Smooth muscle cell (in vitro differentiated cells): Measurements from ENCODE around the gene MYCN. TPM values are rescaled to one million over a fixed set of nuclear protein-coding genes. Genes with fewer than 3 reads are reported as not detected.

ENCODE experiments used
- DNase-seq: peaks from one replicate; lab custom pipeline; 2025; ENCODE audit not compliant: unreplicated experiment; lab: John Stamatoyannopoulos, UW
- H2AFZ ChIP-seq: fragments of 200-600 bp; sonication (generic); 2 replicates; pipeline ENCODE4 v1.6.0; 2016; ENCODE audit warnings: antibody characterized with exemption, low read depth, mild to moderate bottlenecking
- H3F3A ChIP-seq: fragments of 200-600 bp; sonication (generic); 2 replicates; pipeline ENCODE4 v1.6.0; 2017; ENCODE audit warnings: antibody characterized with exemption, low read depth
- H3K27ac ChIP-seq: fragments of 200-600 bp; sonication (generic); 2 replicates; pipeline ENCODE4 v1.5.1; 2016; ENCODE audit warnings: low read depth, mild to moderate bottlenecking
- H3K27me3 ChIP-seq: fragments of 200-600 bp; sonication (generic); 2 replicates; pipeline ENCODE4 v1.6.1; 2016; ENCODE audit warnings: low read depth, mild to moderate bottlenecking
- H3K36me3 ChIP-seq: fragments of 200-600 bp; sonication (generic); 2 replicates; pipeline ENCODE4 v1.5.1; 2016; ENCODE audit warnings: low read depth
- H3K4me1 ChIP-seq: fragments of 200-600 bp; sonication (generic); 2 replicates; pipeline ENCODE4 v1.5.1; 2016; ENCODE audit warnings: low read depth
- H3K4me2 ChIP-seq: fragments of 200-600 bp; sonication (generic); 2 replicates; pipeline ENCODE4 v1.6.0; 2016; ENCODE audit warnings: mild to moderate bottlenecking
- H3K4me3 ChIP-seq: fragments of 200-600 bp; sonication (generic); 2 replicates; pipeline ENCODE4 v1.5.1; 2016; ENCODE audit warnings: mild to moderate bottlenecking
- H3K79me2 ChIP-seq: fragments of 200-600 bp; sonication (generic); 2 replicates; pipeline ENCODE4 v1.6.0; 2016; ENCODE audit warnings: low read depth, mild to moderate bottlenecking
- H3K9ac ChIP-seq: fragments of 200-600 bp; sonication (generic); 2 replicates; pipeline ENCODE4 v1.6.0; 2016; ENCODE audit warnings: low read depth
- H3K9me3 ChIP-seq: fragments of 200-600 bp; sonication (generic); replicated peaks from 2 replicates; pipeline ENCODE4 v1.5.1; 2016; ENCODE audit warnings: low read depth
- H4K20me1 ChIP-seq: fragments of 200-600 bp; sonication (generic); 2 replicates; pipeline ENCODE4 v1.6.0; 2016; ENCODE audit warnings: low read depth
- CTCF ChIP-seq: fragments of 200-600 bp; sonication (generic); IDR thresholded peaks from 2 replicates; pipeline ENCODE4 v1.5.1; 2017; ENCODE audit warnings: borderline replicate concordance, mild to moderate bottlenecking, antibody characterized with exemption; ENCODE audit not compliant: insufficient read depth, poor library complexity, severe bottlenecking
- WGBS: methylation state at CpG from one replicate; pipeline ENCODE4 v1.1.7; 2016; ENCODE audit warnings: low lambda C conversion rate; 5-methylcytosine and 5-hydroxymethylcytosine counted together
- polyA plus RNA-seq: library from polyadenylated mRNA; unstranded; fragments of >200 nt; fragmentation: Nextera tagmentation; extraction: Ambion mirVana; gene quantifications from 2 replicates; pipeline ENCODE4 v1.2.1, GENCODE V29; 2016
- total RNA-seq: library from RNA; depleted of rRNA; stranded (reverse); fragments of >200 nt; gene quantifications from 2 replicates; pipeline ENCODE4 v1.2.3, GENCODE V29; 2014

The MYCN gene
- total and polyA plus RNA-seq, 2 experiments from 2014 or later: 6.9 to 18.3 TPM

- WGBS: 91% methylated on average over 5 of the region's 5 CpGs
- no peak for DNase-seq
- Histone ChIP-seq H3K27ac (no peak overlapping the region), H3K9ac (no peak overlapping the region), H3F3A (no peaks in the 10 kb centered on the region), H3K36me3 (no peaks in the 10 kb centered on the region), H3K79me2 (no peaks in the 10 kb centered on the region), H4K20me1 (no peaks in the 10 kb centered on the region), H3K4me3 (no peak overlapping the region), H3K9me3 (no peaks in the 10 kb centered on the region), H3K27me3 (no peaks in the 10 kb centered on the region), H3K4me1 (peaks cover 3% of the 10 kb centered on the region), H3K4me2 (no peak overlapping the region), H2AFZ (no peak overlapping the region)
- TF ChIP-seq CTCF: no peak
Measured at GRCh38 chr2:15970701-15971100, 30.4 kb downstream of the MYCN start.

- Histone ChIP-seq H3K4me3 (no peak overlapping the region), H3K27me3 (no peaks in the 10 kb centered on the region), H3K4me2 (no peak overlapping the region), H3K36me3 (no peaks in the 10 kb centered on the region), H3K79me2 (no peaks in the 10 kb centered on the region), H3K9ac (no peak overlapping the region), H3K4me1 (peaks cover 3% of the 10 kb centered on the region), H3K27ac (no peak overlapping the region), H3F3A (no peaks in the 10 kb centered on the region), H2AFZ (no peak overlapping the region), H4K20me1 (no peaks in the 10 kb centered on the region), H3K9me3 (no peaks in the 10 kb centered on the region)
- WGBS: 84% methylated on average over 7 of the region's 7 CpGs
- no peak for TF ChIP-seq CTCF
- DNase-seq: no peak
Measured at GRCh38 chr2:15971351-15971750, 31.0 kb downstream of the MYCN start.

- no peak for DNase-seq
- Histone ChIP-seq H4K20me1 (no peaks in the 10 kb centered on the region), H3K4me1 (peaks cover 3% of the 10 kb centered on the region), H3K27ac (no peak overlapping the region), H3K79me2 (no peaks in the 10 kb centered on the region), H3K4me3 (no peak overlapping the region), H3K4me2 (no peak overlapping the region), H3K36me3 (no peaks in the 10 kb centered on the region), H3F3A (no peaks in the 10 kb centered on the region), H3K9ac (no peak overlapping the region), H3K27me3 (no peaks in the 10 kb centered on the region), H2AFZ (no peak overlapping the region), H3K9me3 (no peaks in the 10 kb centered on the region)
- no peak for TF ChIP-seq CTCF
- WGBS: 70% methylated on average over 7 of the region's 7 CpGs
Measured at GRCh38 chr2:15971831-15972522, 31.6 kb downstream of the MYCN start.
